Neuronal stem cell (in vitro differentiated cells): ENCODE results near the gene TBC1D22A.

Experiments used
- DNase-seq: peaks from one replicate; pipeline ENCODE4 v3.0.0-alpha.2; 2013; ENCODE audit warnings: low spot score
- H2AFZ ChIP-seq: one replicate; pipeline ENCODE4 v1.6.1; 2013; ENCODE audit warnings: mild to moderate bottlenecking, low read length, inconsistent platforms
- H2AK5ac ChIP-seq: 2 replicates; pipeline ENCODE4 v1.6.1; 2013; ENCODE audit warnings: low read depth, mild to moderate bottlenecking, inconsistent platforms, low read length, moderate library complexity, mixed read lengths
- H2BK120ac ChIP-seq: 2 replicates; pipeline ENCODE4 v1.6.1; 2013; ENCODE audit warnings: low read depth, mild to moderate bottlenecking, inconsistent platforms, low read length, moderate library complexity, mixed read lengths
- H2BK12ac ChIP-seq: one replicate; pipeline ENCODE4 v1.6.1; 2013; ENCODE audit warnings: low read length, inconsistent platforms
- H2BK15ac ChIP-seq: 2 replicates; pipeline ENCODE4 v1.6.1; 2013; ENCODE audit warnings: mild to moderate bottlenecking, low read length, inconsistent platforms, mixed read lengths
- H2BK5ac ChIP-seq: one replicate; pipeline ENCODE4 v1.6.1; 2013; ENCODE audit warnings: inconsistent platforms, mild to moderate bottlenecking, low read length, moderate library complexity
- H3K14ac ChIP-seq: one replicate; pipeline ENCODE4 v1.6.1; 2013; ENCODE audit warnings: low read length, inconsistent platforms
- H3K18ac ChIP-seq: 2 replicates; pipeline ENCODE4 v1.6.1; 2013; ENCODE audit warnings: low read length, inconsistent platforms
- H3K23ac ChIP-seq: 2 replicates; pipeline ENCODE4 v1.6.1; 2013; ENCODE audit warnings: low read depth, mild to moderate bottlenecking, mixed read lengths, low read length, inconsistent platforms; ENCODE audit not compliant: poor library complexity
- H3K27ac ChIP-seq: replicated peaks from 3 replicates; pipeline ENCODE4 v1.5.1; 2013; ENCODE audit warnings: low read length, inconsistent platforms
- H3K27me3 ChIP-seq, 3 experiments: 2 replicates each; pipeline ENCODE4 v1.6.1; 2013; ENCODE audit warnings: low read length in 3 of 3, mild to moderate bottlenecking in 2 of 3, inconsistent platforms in 1 of 3, low read depth in 1 of 3, mixed read lengths in 1 of 3, moderate library complexity in 1 of 3; ENCODE audit not compliant: control insufficient read depth in 3 of 3, insufficient read depth in 3 of 3
- H3K36me3 ChIP-seq, 2 donors: replicated peaks in 1 of 2; 2 replicates each; pipeline ENCODE4 v1.6.1; 2013; ENCODE audit warnings: low read length in 2 of 2; ENCODE audit not compliant: control insufficient read depth in 2 of 2, insufficient read depth in 2 of 2
- H3K4ac ChIP-seq: 2 replicates; pipeline ENCODE4 v1.6.1; 2013; ENCODE audit warnings: inconsistent platforms, mild to moderate bottlenecking, low read length, moderate library complexity
- H3K4me1 ChIP-seq, 2 donors: 1 replicate in 1 of 2; 2 replicates in 1 of 2; pipeline ENCODE4 v1.6.1; 2013; ENCODE audit warnings: low read length in 2 of 2, low read depth in 1 of 2; ENCODE audit not compliant: control insufficient read depth in 2 of 2, insufficient read depth in 1 of 2
- H3K4me2 ChIP-seq: one replicate; pipeline ENCODE4 v1.6.1; 2013; ENCODE audit warnings: mild to moderate bottlenecking, low read length, inconsistent platforms; ENCODE audit not compliant: insufficient read depth, poor library complexity, severe bottlenecking
- H3K4me3 ChIP-seq, 2 donors: 2 replicates each; pipeline ENCODE4 v1.5.1; 2013; ENCODE audit warnings: low read length in 2 of 2, mild to moderate bottlenecking in 2 of 2, inconsistent platforms in 1 of 2, moderate library complexity in 1 of 2
- H3K79me1 ChIP-seq: one replicate; pipeline ENCODE4 v1.6.1; 2013; ENCODE audit warnings: low read depth, mild to moderate bottlenecking, inconsistent platforms, low read length, moderate library complexity
- H3K9ac ChIP-seq: one replicate; pipeline ENCODE4 v1.6.1; 2013; ENCODE audit warnings: mild to moderate bottlenecking, low read depth, low read length, inconsistent platforms; ENCODE audit not compliant: poor library complexity
- H3K9me3 ChIP-seq, 2 donors: replicated peaks in 1 of 2; 2 replicates each; pipeline versions ENCODE3 to v1.6.1; 2013; ENCODE audit warnings: low read length in 2 of 2, mild to moderate bottlenecking in 2 of 2, inconsistent platforms in 1 of 2, low read depth in 1 of 2, mixed read lengths in 1 of 2, moderate library complexity in 1 of 2; ENCODE audit not compliant: control insufficient read depth in 2 of 2, insufficient read depth in 1 of 2
- H4K8ac ChIP-seq: one replicate; pipeline ENCODE4 v1.6.1; 2013; ENCODE audit warnings: low read depth, mild to moderate bottlenecking, inconsistent platforms, low read length, moderate library complexity
- H4K91ac ChIP-seq: one replicate; pipeline ENCODE4 v1.6.1; 2013; ENCODE audit warnings: low read length, low read depth, mild to moderate bottlenecking, inconsistent platforms; ENCODE audit not compliant: poor library complexity
- WGBS, 2 donors: extraction: QIAGEN DNeasy Blood & Tissue Kit; methylation state at CpG; one replicate each; pipeline ENCODE4 v1.1.7; 2013; ENCODE audit warnings: missing lambda C conversion rate in 2 of 2, mixed read lengths in 1 of 2; ENCODE audit not compliant: insufficient read length in 2 of 2, insufficient replicate concordance in 1 of 2; ENCODE audit errors: extremely low coverage in 2 of 2; 5-methylcytosine and 5-hydroxymethylcytosine counted together

The TBC1D22A gene

DNA sequence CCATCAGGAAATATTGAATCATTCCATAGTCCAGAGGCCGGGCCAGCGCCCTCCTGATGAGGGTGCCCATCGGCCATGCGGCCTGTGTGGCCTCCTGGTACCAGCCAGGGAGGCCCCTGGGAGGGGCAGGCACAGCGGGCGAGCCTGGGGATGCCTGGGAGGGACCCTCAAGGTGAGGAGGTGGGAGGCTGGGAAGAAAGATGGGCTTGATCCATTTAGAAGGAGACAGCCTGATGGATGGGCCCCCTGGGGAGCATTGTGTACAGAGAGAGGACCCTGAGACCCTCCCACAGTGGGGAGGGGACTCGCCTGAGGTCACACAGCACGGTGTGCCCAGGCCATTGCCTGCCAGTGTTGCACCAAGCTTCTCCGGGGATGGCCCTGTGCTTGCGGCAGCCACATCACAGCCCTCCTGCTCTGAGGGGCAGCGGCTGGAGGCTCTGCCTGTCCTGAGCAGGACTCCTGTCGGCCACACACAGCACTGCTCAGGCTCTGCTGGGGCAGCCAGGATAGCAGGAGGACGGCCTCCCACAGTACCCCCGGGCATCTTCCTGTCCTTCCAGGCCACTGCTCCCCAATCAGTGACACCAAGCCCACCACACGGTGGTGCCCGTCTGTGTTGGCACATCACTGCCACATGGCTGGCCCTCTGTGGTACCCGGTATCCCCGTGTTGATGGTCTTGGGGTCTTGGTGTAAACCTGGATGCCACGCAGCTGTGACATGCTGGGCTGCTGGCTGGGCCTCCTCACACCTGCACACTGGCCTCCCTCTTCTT is 290.0 kb downstream of the TBC1D22A start:
- Histone ChIP-seq H3K4me1 (peaks cover 6 to 22% of the 10 kb centered on the region in 2 donors), H3K27ac (no peak overlapping the region)
- WGBS, 2 donors: no CpG with 5 or more reads among the region's 19 CpGs

DNA sequence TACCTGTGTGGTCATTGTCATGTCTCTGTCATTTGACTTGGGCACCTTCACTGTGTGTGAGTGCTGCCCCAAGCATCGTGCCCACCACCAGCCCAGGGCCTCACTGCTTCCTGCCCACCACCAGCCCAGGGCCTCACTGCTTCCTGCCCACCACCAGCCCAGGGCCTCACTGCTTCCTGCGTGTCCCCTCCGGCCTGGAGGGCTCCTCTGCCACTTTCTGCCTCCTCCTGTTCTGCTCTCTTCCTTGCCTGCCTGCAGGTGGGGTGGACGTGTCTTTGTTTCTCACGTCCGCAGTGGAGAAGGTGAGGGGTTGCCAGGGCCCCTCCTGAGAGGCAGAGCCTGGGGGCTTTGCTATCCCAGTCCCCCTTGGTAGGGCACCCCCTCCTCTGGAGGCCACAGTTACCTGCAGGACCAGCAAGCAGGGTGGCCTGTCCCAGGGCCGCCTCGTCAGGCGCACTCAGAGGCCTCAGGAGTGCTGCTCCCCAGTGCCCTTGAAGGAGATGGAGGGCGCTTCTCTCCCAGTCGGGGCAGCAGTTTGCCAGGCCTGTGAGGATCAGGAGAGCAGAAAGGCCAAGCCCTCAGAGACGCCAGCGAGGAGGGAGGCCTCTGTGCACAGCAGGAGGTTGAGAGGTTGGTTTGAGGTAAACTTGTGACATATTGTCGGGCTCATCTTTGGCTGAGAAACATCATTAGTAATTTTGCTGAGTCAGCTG is 290.7 kb downstream of the TBC1D22A start:
- H3K4ac ChIP-seq: no peak overlapping the region
- H2BK120ac ChIP-seq: no peak overlapping the region
- no peak overlapping the region for H3K27ac ChIP-seq
- H2BK12ac ChIP-seq: peak overlapping the region; percentile 54
- peak overlapping the region; percentile 92 for H3K18ac ChIP-seq
- H2BK5ac ChIP-seq: peak overlapping the region; percentile 32
- H3K4me1 ChIP-seq: peaks cover 6 to 22% of the 10 kb centered on the region in 2 donors
- H3K4me2 ChIP-seq: no peak overlapping the region
- H2AFZ ChIP-seq: no peak overlapping the region
- no peaks in the 10 kb centered on the region for H3K9me3 ChIP-seq
- H4K91ac ChIP-seq: no peak overlapping the region
- no peak overlapping the region for H3K4me3 ChIP-seq
- no peak overlapping the region for H4K8ac ChIP-seq
- no peak overlapping the region for H3K14ac ChIP-seq
- H3K9ac ChIP-seq: no peak overlapping the region
- WGBS, 2 donors: no CpG with 5 or more reads among the region's 14 CpGs
- H3K23ac ChIP-seq: peak overlapping the region; percentile 82
- DNase-seq: no peak
- no peaks in the 10 kb centered on the region for H3K36me3 ChIP-seq
- H3K27me3 ChIP-seq: no peaks in the 10 kb centered on the region
- H2BK15ac ChIP-seq: peak overlapping the region; percentile 77
- H3K79me1 ChIP-seq: peaks cover 6% of the 10 kb centered on the region
- peak overlapping the region; percentile 98 for H2AK5ac ChIP-seq

More for the DNA sequence above, 290.0 kb downstream of the TBC1D22A start:
- Histone ChIP-seq H3K36me3 (no peaks in the 10 kb centered on the region), H3K9ac (no peak overlapping the region), H3K14ac (peak overlapping the region; percentile 97), H3K4me3 (no peak overlapping the region), H3K4me2 (no peak overlapping the region), H3K4ac (peak overlapping the region; percentile 37), H2BK120ac (no peak overlapping the region), H2BK12ac (peak overlapping the region; percentile 82), H3K27me3 (no peaks in the 10 kb centered on the region), H2BK5ac (peak overlapping the region; percentile 32), H2AK5ac (peak overlapping the region; percentile 98), H3K79me1 (peaks cover 6% of the 10 kb centered on the region), H3K23ac (peak overlapping the region; percentile 82), H2BK15ac (peak overlapping the region; percentile 49), H4K8ac (no peak overlapping the region), H3K9me3 (no peaks in the 10 kb centered on the region), H2AFZ (no peak overlapping the region), H4K91ac (no peak overlapping the region), H3K18ac (peak overlapping the region; percentile 92)
- DNase-seq: no peak

DNA sequence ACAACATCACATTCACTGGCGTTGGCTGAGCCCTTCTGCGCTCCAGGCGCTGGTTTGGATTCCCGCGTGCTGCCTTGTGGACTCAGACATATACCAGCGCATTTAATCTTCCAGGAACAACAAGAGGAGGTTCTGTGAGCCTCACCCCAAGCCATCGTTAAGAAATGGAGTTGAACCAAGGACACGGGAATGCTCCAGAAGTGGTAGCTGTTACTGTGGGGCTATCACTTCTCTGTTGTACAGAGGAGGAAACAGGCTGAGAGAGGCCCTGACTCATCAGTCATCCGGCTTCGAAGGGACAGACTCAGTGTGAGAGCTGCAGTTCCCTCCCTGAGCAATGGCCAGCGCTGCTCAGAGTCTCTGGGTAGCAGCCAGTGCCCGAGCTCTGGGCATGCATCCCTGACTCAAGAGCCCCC is 291.3 kb downstream of the TBC1D22A start:
- DNase-seq: no peak
- Histone ChIP-seq H3K27ac (no peak overlapping the region), H4K91ac (no peak overlapping the region), H2BK5ac (peak overlapping the region; percentile 71), H2BK15ac (no peak overlapping the region), H3K4me1 (peaks cover 6 to 22% of the 10 kb centered on the region in 2 donors), H3K79me1 (peaks cover 6% of the 10 kb centered on the region), H2AK5ac (peak overlapping the region; percentile 49), H2BK12ac (peak overlapping the region; percentile 73), H3K36me3 (no peaks in the 10 kb centered on the region), H3K4me3 (no peak overlapping the region), H4K8ac (no peak overlapping the region), H2BK120ac (no peak overlapping the region), H3K9ac (peak overlapping the region; percentile 54), H3K4me2 (no peak overlapping the region), H3K14ac (no peak overlapping the region), H3K27me3 (no peaks in the 10 kb centered on the region), H3K9me3 (no peaks in the 10 kb centered on the region), H2AFZ (no peak overlapping the region), H3K4ac (no peak overlapping the region), H3K18ac (peak overlapping the region; percentile 77), H3K23ac (no peak overlapping the region)
- no CpG with 5 or more reads among the region's 12 CpGs for WGBS, 2 donors
